Measurements from ENCODE around the gene LAMA3.

GRCh38 chr18:23981369-23981980 lies 292.2 kb downstream of the LAMA3 start:
- no peak for TF ChIP-seq POLR2AphosphoS5 (IDR thresholded peaks at IDR 0.05; ENCODE audit: low read depth, low read length)
- no peak for TF ChIP-seq CTCF (IDR thresholded peaks at IDR 0.05)
- TF ChIP-seq TCF7L2 (IDR thresholded peaks at IDR 0.05; ENCODE audit: low read depth, low read length): no peak
- no peak for TF ChIP-seq SIN3A (IDR thresholded peaks at IDR 0.05; ENCODE audit: borderline replicate concordance, insufficient read depth, low read depth, low read length)

Data from Panc1 (cell line).